Measurements from ENCODE around the gene DOCK2. TPM values are rescaled to one million over a fixed set of nuclear protein-coding genes. Genes with fewer than 3 reads are reported as not detected.

DOCK2 gene
- total RNA-seq, 1 experiment from 2014 or later = 2.2 TPM

GRCh38 chr5:170055606-170056005 is 418.5 kb downstream of the DOCK2 start:
- no peaks in the 10 kb centered on the region for H3K9me3 ChIP-seq (ENCODE audit: low read depth, low read length, poor library complexity, severe bottlenecking)
- no peak for DNase-seq (ENCODE audit: low spot score)
- ChIA-PET CTCF (no interaction called here), POLR2A (ENCODE audit: low non-redundant PET) (no interaction called here)
- H3K4me3 ChIP-seq (ENCODE audit: low read depth, low read length, poor library complexity, severe bottlenecking) = no peak overlapping the region
- TF ChIP-seq CTCF (conservative IDR thresholded peaks at IDR 0.05; ENCODE audit: low read depth, low read length) (no peak), EZH2 (IDR thresholded peaks at IDR 0.05; ENCODE audit: borderline replicate concordance, low read depth, low read length, poor library complexity, severe bottlenecking) (no peak)
- no peaks in the 10 kb centered on the region for H3K4me1 ChIP-seq (ENCODE audit: insufficient read depth, low read length, poor library complexity, severe bottlenecking)
- BruUV-seq (replicated peaks) = no TSS peak
- no peaks in the 10 kb centered on the region for H3K27me3 ChIP-seq (replicated peaks; ENCODE audit: insufficient read depth, low read depth, low read length, poor library complexity)
- intact Hi-C loops (cut with micrococcal nuclease; ENCODE audit: unreplicated experiment) = no loop called here
- no peaks in the 10 kb centered on the region for H3K36me3 ChIP-seq (ENCODE audit: insufficient read depth, low read length, poor library complexity, severe bottlenecking)
- H3K27ac ChIP-seq (ENCODE audit: low read depth, low read length, poor library complexity, severe bottlenecking) = no peak overlapping the region

DNA sequence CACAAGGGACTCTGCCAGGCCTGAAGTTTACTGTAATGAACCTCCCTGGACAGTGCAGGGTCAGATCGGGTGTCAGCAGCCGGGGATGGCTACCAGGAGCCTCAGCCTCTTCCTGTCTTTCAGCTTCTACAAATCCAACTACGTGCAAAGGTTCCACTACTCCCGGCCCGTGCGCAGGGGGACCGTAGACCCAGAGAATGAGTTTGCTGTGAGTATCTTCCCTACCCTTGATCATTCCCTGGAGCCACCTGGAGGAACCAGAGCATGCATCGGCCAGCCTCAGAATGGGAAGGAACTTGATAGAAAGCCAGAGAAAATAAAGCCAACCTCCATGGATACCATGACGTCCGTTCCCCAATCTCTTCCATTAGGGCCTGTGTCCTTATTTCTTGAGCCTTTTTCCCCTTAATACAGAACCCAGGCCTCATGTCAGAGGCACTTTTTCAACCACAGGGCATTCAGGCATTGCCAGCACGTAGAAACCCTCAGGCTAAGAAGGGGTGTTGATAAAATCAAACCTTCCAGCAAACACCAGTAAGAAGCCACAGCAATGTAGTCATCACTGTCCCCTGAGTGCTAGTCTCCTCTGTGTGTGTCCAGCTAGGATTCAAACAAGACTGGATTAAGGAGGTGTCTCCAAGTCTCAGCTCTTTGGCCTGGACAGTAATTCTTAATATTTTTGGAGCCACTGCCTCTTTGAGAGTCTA is 419.6 kb downstream of the DOCK2 start:
- no peak for DNase-seq (ENCODE audit: low spot score)
- no peaks in the 10 kb centered on the region for H3K4me1 ChIP-seq (ENCODE audit: insufficient read depth, low read length, poor library complexity, severe bottlenecking)
- H3K9me3 ChIP-seq (ENCODE audit: low read depth, low read length, poor library complexity, severe bottlenecking) = no peaks in the 10 kb centered on the region
- ChIA-PET POLR2A (ENCODE audit: low non-redundant PET) (no interaction called here), CTCF (no interaction called here)
- TF ChIP-seq CTCF (conservative IDR thresholded peaks at IDR 0.05; ENCODE audit: low read depth, low read length) = no peak
- no peak for TF ChIP-seq EZH2 (IDR thresholded peaks at IDR 0.05; ENCODE audit: borderline replicate concordance, low read depth, low read length, poor library complexity, severe bottlenecking)
- no peaks in the 10 kb centered on the region for H3K36me3 ChIP-seq (ENCODE audit: insufficient read depth, low read length, poor library complexity, severe bottlenecking)
- H3K27ac ChIP-seq (ENCODE audit: low read depth, low read length, poor library complexity, severe bottlenecking) = no peak overlapping the region
- no peaks in the 10 kb centered on the region for H3K27me3 ChIP-seq (replicated peaks; ENCODE audit: insufficient read depth, low read depth, low read length, poor library complexity)
- intact Hi-C loops (cut with micrococcal nuclease; ENCODE audit: unreplicated experiment) = no loop called here
- BruUV-seq (replicated peaks) = no TSS peak
- H3K4me3 ChIP-seq (ENCODE audit: low read depth, low read length, poor library complexity, severe bottlenecking) = no peak overlapping the region

DNA sequence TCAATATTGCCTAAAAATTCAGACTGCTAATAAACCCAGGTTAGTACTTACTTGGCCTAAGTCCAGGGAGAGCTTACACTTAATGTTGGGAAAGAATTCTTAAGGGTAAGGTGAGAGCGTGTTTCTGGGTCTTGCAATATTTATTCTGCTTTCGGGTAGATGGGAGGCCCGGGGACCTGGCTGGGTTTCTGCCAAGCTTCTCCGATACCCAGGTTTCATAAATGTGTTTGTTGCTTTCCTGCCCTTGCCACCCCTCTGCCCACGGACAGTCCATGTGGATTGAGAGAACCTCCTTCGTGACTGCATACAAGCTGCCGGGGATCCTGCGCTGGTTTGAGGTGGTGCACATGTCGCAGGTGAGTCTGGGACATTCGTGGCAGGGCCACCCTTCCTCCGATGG is 420.2 kb downstream of the DOCK2 start:
- ChIA-PET POLR2A (ENCODE audit: low non-redundant PET) (interaction anchor here (0.6 kb wide), 1 partner anchor 18 kb away, joined by 6 read pairs; no protein-coding TSS in a partner anchor), CTCF (no interaction called here)
- Histone ChIP-seq H3K27ac (ENCODE audit: low read depth, low read length, poor library complexity, severe bottlenecking) (no peak overlapping the region), H3K4me3 (ENCODE audit: low read depth, low read length, poor library complexity, severe bottlenecking) (no peak overlapping the region), H3K9me3 (ENCODE audit: low read depth, low read length, poor library complexity, severe bottlenecking) (no peaks in the 10 kb centered on the region), H3K27me3 (replicated peaks; ENCODE audit: insufficient read depth, low read depth, low read length, poor library complexity) (no peaks in the 10 kb centered on the region), H3K36me3 (ENCODE audit: insufficient read depth, low read length, poor library complexity, severe bottlenecking) (no peaks in the 10 kb centered on the region), H3K4me1 (ENCODE audit: insufficient read depth, low read length, poor library complexity, severe bottlenecking) (no peaks in the 10 kb centered on the region)
- intact Hi-C loops (cut with micrococcal nuclease; ENCODE audit: unreplicated experiment) = no loop called here
- BruUV-seq (replicated peaks) = no TSS peak
- no peak for DNase-seq (ENCODE audit: low spot score)
- TF ChIP-seq CTCF (conservative IDR thresholded peaks at IDR 0.05; ENCODE audit: low read depth, low read length) (no peak), EZH2 (IDR thresholded peaks at IDR 0.05; ENCODE audit: borderline replicate concordance, low read depth, low read length, poor library complexity, severe bottlenecking) (no peak)

All from A673 (cell line).